GM12878 (cell line): ENCODE results near the gene DACT3. TPM values are rescaled to one million over a fixed set of nuclear protein-coding genes. Genes with fewer than 3 reads are reported as not detected.

Source experiments
- ATAC-seq: fragments of 200-7000 bp; cut with Tn5 transposase; 3 replicates; pipeline ENCODE4 v1.9.1; 2020; ENCODE audit warnings: mild to moderate bottlenecking, moderate library complexity
- BruUV-seq: library from RNA; stranded (reverse); fragments of 400-500 nt; replicated peaks from 2 replicates; lab custom pipeline; 2021; lab: Mats Ljungman, UMichigan
- CTCF ChIA-PET: fragments of 300-600 bp; sonication (Branson Sonifier 250); formaldehyde crosslinking; extraction: SDS; loops from one replicate; lab custom pipeline; 2021; ENCODE audit warnings: inconsistent platforms; lab: Yijun Ruan, JAX
- POLR2A ChIA-PET: fragments of 350-600 bp; formaldehyde crosslinking; extraction: SDS; loops from one replicate; lab custom pipeline; 2021; ENCODE audit warnings: inconsistent platforms; lab: Charles Lee
- RAD21 ChIA-PET: fragments of 300-600 bp; sonication (Branson Sonifier 250); formaldehyde crosslinking; loops from one replicate; lab custom pipeline; 2023; ENCODE audit warnings: antibody characterized with exemption; ENCODE audit not compliant: unreplicated experiment; lab: Charles Lee
- SMC1A ChIA-PET: fragments of 300-600 bp; sonication (Branson Sonifier 250); formaldehyde crosslinking; loops from one replicate; lab custom pipeline; 2023; ENCODE audit not compliant: unreplicated experiment, uncharacterized antibody; lab: Charles Lee
- DNase-seq: peaks from one replicate; pipeline ENCODE4 v3.0.0-alpha.2; 2011; ENCODE audit warnings: low read depth, low spot score
- FAIRE-seq: peaks from 3 replicates; lab custom pipeline; 2011; peaks lifted over from hg19 to GRCh38; lab: Jason Lieb, UNC
- H2AFZ ChIP-seq: 2 replicates; pipeline ENCODE4 v1.6.0; 2011; ENCODE audit warnings: low read depth, low read length, control low read depth; ENCODE audit not compliant: control insufficient read depth
- H3K27ac ChIP-seq: 2 replicates; pipeline ENCODE4 v1.5.1; 2011; ENCODE audit warnings: control low read depth; ENCODE audit not compliant: control insufficient read depth, insufficient read depth
- H3K27me3 ChIP-seq, 2 experiments: replicated peaks in 1 of 2; 2 replicates each; pipeline versions ENCODE4 v1.6.0 to v1.6.1; 2011; ENCODE audit warnings: low read length in 1 of 2; ENCODE audit not compliant: control insufficient read depth in 2 of 2, insufficient read depth in 2 of 2
- H3K36me3 ChIP-seq, 2 experiments: 2 replicates each; pipeline ENCODE4 v1.5.1; 2011; ENCODE audit warnings: low read length in 1 of 2; ENCODE audit not compliant: control insufficient read depth in 2 of 2, insufficient read depth in 2 of 2
- H3K4me1 ChIP-seq: 2 replicates; pipeline ENCODE4 v1.6.1; 2011; ENCODE audit warnings: mild to moderate bottlenecking, low read length, moderate library complexity, mixed read lengths; ENCODE audit not compliant: control insufficient read depth, insufficient read depth
- H3K4me2 ChIP-seq: 2 replicates; pipeline ENCODE4 v1.6.0; 2011; ENCODE audit warnings: control low read depth; ENCODE audit not compliant: control insufficient read depth, insufficient read depth
- H3K4me3 ChIP-seq: fragments of 200-600 bp; sonication (generic); 2 replicates; pipeline ENCODE4 v1.5.1; 2016
- H3K79me2 ChIP-seq: 2 replicates; pipeline ENCODE4 v1.6.0; 2011; ENCODE audit warnings: low read length; ENCODE audit not compliant: control insufficient read depth, insufficient read depth
- H3K9ac ChIP-seq: 2 replicates; pipeline ENCODE4 v1.8.0; 2011; ENCODE audit warnings: low read length, control low read depth, mixed read lengths; ENCODE audit not compliant: control insufficient read depth, insufficient read depth
- H3K9me3 ChIP-seq: replicated peaks from 3 replicates; pipeline ENCODE4 v1.5.1; 2011; ENCODE audit warnings: mild to moderate bottlenecking, low read length; ENCODE audit not compliant: control insufficient read depth, insufficient read depth
- H4K20me1 ChIP-seq: 2 replicates; pipeline ENCODE4 v1.6.0; 2011; ENCODE audit not compliant: control insufficient read depth, insufficient read depth
- FOS ChIP-seq: IDR thresholded peaks from 3 replicates; pipeline ENCODE4 v1.6.1; 2011; ENCODE audit warnings: borderline replicate concordance; ENCODE audit not compliant: insufficient read length; ENCODE audit errors: extremely low read depth
- POLR2A ChIP-seq: IDR thresholded peaks from 2 replicates; pipeline ENCODE4 v1.6.1; 2011; ENCODE audit warnings: low read depth, mild to moderate bottlenecking, low read length
- RBBP5 ChIP-seq: fragments of 200-600 bp; sonication (generic); conservative IDR thresholded peaks from 2 replicates; pipeline ENCODE4 v1.6.1; 2016
- STAT3 ChIP-seq: IDR thresholded peaks from 2 replicates; pipeline ENCODE4 v1.6.1; 2011; ENCODE audit warnings: low read depth, low read length, improper control_type of control experiment
- ZNF217 ChIP-seq: fragments of 450-650 bp; IDR thresholded peaks from 2 replicates; pipeline ENCODE4 v1.6.1; 2017; ENCODE audit warnings: antibody characterized with exemption, mild to moderate bottlenecking
- WGBS: methylation state at CpG from one replicate; pipeline ENCODE4 v1.1.6; 2016; ENCODE audit warnings: low lambda C conversion rate; ENCODE audit not compliant: insufficient replicate concordance, insufficient coverage; ENCODE audit errors: missing lambda C conversion rate; 5-methylcytosine and 5-hydroxymethylcytosine counted together
- in situ Hi-C: fragments of 300-500 bp; cut with MboI; formaldehyde crosslinking; loops from 9 replicates; pipeline ENCODE4 v1.14.3; 2018; ENCODE audit warnings: mixed read lengths
- intact Hi-C: fragments of 100-400 bp; cut with micrococcal nuclease; formaldehyde crosslinking; loops from one replicate; pipeline ENCODE4 v1.14.2; 2022; ENCODE audit not compliant: unreplicated experiment
- polyA plus RNA-seq, 11 experiments: library from polyadenylated mRNA; depleted of rRNA in 4 of 11; unstranded in 6 of 11; stranded (reverse) in 5 of 11; fragments of >200 nt; fragmentation: Nextera tagmentation in 4 of 11; fragmentation: Illumina TruSeq in 1 of 11; extraction: Ambion mirVana in 4 of 11; extraction: Trizol in 1 of 11; gene quantifications; 1 replicate in 1 of 11; 2 replicates in 10 of 11; pipeline versions ENCODE4 v1.2.1 to v1.2.3, GENCODE V29; 2011 to 2016; ENCODE audit warnings: inconsistent platforms in 2 of 11, missing spikeins in 2 of 11, low read depth in 1 of 11
- total RNA-seq, 4 experiments: library from RNA; depleted of rRNA in 3 of 4; stranded (reverse); fragments of >200 nt in 3 of 4; fragmentation: Illumina TruSeq in 1 of 4; extraction: Trizol in 1 of 4; gene quantifications; 2 replicates each; pipeline versions ENCODE4 v1.2.1 to v1.2.3, GENCODE V29; 2013 to 2021

The DACT3 gene
- total and polyA plus RNA-seq, 10 of the 15 experiments (the other 5 are each of a cell fraction or from before 2014, with no cell fraction given) = 0.05 to 2.5 (median 0.35) TPM; not detected in 1

DNA sequence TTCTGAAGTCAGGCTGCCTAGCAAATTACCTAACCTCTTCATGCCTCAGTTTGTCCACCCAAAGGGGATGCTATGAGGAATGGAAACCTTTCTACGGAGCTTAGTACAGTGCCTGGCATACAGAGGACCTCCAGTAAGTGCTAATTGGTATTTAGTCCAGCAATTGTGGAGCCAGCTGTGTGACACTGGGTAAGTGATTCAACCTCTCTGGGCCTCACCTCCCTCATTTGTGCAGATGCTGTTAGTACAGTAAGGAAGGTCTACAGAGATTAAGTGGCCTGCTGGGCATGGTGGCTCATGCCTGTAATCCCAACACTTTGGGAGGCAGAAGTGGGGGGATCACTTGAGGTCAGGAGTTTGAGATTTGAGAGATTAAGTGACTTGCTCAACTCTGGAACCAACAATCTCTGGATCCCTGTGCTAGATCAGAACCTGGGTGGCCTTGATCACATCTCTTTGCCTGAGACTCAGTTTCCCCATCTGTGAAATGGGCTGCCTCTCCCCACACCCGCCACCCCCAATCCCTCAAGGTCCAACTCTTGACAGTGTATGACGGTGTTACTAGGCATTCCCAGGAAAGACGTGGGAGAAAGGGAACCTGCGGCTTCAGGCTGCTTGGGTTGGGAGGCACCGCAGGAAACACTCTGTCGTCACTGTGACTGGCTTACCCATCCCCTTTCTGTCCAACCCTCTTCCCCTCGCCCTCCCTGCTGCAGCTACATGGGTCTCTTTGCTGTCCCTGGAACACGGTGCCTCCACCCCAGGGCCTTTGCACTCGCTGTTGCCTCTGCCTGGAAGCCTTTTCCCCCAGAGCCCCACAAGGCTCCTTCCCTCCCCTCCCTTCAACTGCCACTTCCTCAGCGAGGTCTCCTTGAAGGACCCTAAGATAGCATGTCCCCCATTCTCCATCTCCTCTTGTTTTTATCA, 37.7 kb upstream of the DACT3 start (continued):
- no peak for TF ChIP-seq ZNF217
- no peak for TF ChIP-seq FOS

DNA sequence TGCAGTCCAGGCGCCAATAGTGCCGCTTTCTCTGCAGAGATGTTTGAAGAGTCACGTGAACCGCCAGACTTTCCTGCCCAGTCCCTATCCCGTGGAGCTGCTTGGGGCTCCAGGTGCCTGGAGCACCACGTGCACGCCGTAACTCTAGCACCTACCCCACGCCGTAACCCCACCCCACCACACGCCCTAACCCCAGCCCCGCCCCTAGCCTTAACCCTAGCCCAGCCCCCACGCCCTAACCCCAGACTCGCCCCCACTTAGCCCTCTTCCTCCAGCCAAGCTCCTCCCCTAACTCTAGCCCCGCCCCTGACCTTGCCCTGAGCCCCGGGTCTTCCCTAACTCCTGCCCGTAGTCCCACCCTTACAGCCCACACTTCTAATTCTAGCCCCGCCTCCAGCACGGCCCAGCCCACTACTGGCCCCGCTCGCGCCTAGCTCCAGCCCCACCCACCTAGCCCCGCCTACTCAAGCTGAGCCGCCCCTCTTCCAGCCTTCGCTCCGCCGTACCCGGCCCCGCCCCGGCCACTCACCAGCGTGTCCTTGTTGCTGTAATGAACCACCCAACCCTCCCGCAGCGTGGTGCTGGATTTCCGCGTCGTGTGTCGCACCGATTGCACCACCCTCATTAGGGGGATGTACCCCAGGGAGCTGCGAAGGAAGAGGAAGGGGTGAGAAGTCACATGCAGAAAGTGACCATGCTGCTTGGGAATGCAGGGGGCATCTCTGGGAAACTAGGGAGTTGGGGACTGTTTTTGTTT, 36.4 kb upstream of the DACT3 start:
- ChIA-PET SMC1A (interaction anchor here (0.6 kb wide), 1 partner anchor 147 kb away, joined by 3 read pairs; no protein-coding TSS in a partner anchor), RAD21 (no interaction called here), POLR2A (no interaction called here)
- DNase-seq (no peak), ATAC-seq (peak; percentile 42)
- no peak overlapping the region for H3K4me3 ChIP-seq
- BruUV-seq = no TSS peak
- H3K79me2 ChIP-seq = no peaks in the 10 kb centered on the region
- no peak overlapping the region for H3K4me2 ChIP-seq
- peaks cover 37 to 44% of the 10 kb centered on the region in 2 experiments; a peak in 3 of 4 replicates for H3K36me3 ChIP-seq
- intact Hi-C loops = no loop called here
- no peak overlapping the region for H3K9ac ChIP-seq
- H3K27ac ChIP-seq = no peak overlapping the region
- TF ChIP-seq STAT3 (no peak), POLR2A (peak; percentile 15), RBBP5 (no peak)
- TF ChIP-seq, all 136 proteins: peak for 1
- FAIRE-seq = no peak
- Histone ChIP-seq H3K9me3 (no peaks in the 10 kb centered on the region; the same call in 2 of the 3 replicates), H3K27me3 (no peaks in the 10 kb centered on the region), H3K4me1 (no peaks in the 10 kb centered on the region), H4K20me1 (no peaks in the 10 kb centered on the region), H2AFZ (no peak overlapping the region)
- WGBS = 97% methylated on average over 31 of the region's 39 CpGs
- CTCF ChIA-PET = interaction anchor here (0.9 kb wide), 1 partner anchor 70 kb away, joined by 5 read pairs; no protein-coding TSS in a partner anchor
- in situ Hi-C loops = no loop called here
